ENCODE results near the gene CGB1. TPM values are rescaled to one million over a fixed set of nuclear protein-coding genes. Genes with fewer than 3 reads are reported as not detected.

CGB1 gene
- total and polyA plus RNA-seq, 10 of the 15 experiments (the other 5 are each of a cell fraction or from before 2014, with no cell fraction given), result not detected

DNA sequence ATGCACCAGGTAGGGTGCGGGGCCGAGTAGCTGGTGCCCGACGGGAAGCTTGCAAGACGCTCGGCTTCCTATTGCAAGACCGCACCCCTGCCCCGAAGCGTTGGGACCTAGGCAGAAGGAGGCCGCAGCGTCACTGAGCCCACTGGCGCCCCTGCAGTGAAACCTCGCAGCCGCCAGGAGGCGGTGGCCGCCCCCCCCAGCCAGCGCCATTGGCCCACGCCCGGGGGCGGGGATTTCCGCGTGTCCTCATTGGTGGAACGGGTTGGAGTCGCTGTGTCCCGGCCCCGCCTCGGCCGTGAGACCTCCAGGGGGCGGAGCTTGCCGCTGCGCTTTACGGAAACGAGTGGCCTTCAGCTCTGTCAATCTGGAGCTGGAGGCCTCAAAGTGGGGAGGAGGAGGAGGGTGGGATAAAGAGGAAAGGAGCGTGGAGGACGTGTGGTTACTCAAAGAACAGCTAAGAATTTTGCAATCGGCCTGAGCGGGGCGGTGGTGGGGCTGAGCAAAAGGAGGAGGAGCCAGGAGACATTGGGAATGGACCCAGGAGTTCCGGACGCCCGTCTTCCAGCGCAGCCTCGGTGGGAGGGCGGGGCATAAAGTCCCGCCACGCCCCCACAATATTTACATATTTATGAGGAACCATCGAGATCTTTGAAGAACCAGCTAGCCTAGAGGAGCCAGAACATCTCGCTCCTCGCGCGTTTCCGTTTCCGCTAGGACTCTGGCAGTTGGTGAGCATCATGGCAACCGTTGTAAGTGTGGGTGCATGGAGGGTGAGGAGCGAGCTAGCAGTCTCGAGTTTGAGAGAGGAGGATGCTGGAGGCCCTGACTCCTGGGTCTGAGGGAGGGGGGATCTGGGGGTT, 43.3 kb downstream of the CGB1 start, which contains the start of the genes GYS1 and RUVBL2 (continued):
- TF ChIP-seq, protein P1, sequence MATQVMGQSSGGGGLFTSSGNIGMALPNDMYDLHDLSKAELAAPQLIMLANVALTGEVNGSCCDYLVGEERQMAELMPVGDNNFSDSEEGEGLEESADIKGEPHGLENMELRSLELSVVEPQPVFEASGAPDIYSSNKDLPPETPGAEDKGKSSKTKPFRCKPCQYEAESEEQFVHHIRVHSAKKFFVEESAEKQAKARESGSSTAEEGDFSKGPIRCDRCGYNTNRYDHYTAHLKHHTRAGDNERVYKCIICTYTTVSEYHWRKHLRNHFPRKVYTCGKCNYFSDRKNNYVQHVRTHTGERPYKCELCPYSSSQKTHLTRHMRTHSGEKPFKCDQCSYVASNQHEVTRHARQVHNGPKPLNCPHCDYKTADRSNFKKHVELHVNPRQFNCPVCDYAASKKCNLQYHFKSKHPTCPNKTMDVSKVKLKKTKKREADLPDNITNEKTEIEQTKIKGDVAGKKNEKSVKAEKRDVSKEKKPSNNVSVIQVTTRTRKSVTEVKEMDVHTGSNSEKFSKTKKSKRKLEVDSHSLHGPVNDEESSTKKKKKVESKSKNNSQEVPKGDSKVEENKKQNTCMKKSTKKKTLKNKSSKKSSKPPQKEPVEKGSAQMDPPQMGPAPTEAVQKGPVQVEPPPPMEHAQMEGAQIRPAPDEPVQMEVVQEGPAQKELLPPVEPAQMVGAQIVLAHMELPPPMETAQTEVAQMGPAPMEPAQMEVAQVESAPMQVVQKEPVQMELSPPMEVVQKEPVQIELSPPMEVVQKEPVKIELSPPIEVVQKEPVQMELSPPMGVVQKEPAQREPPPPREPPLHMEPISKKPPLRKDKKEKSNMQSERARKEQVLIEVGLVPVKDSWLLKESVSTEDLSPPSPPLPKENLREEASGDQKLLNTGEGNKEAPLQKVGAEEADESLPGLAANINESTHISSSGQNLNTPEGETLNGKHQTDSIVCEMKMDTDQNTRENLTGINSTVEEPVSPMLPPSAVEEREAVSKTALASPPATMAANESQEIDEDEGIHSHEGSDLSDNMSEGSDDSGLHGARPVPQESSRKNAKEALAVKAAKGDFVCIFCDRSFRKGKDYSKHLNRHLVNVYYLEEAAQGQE (IDR thresholded peaks at IDR 0.05; ENCODE audit: low read depth, low read length), result no peak
- no peak for TF ChIP-seq MYC (IDR thresholded peaks at IDR 0.05; ENCODE audit: insufficient read depth, insufficient read length, insufficient replicate concordance, low read length, severe bottlenecking)
- TF ChIP-seq FOXK2 (IDR thresholded peaks at IDR 0.05), result peak; percentile 80
- no peak for TF ChIP-seq ZNF384 (IDR thresholded peaks at IDR 0.05; ENCODE audit: borderline replicate concordance, low read depth, low read length)

- RAD21 ChIA-PET (ENCODE audit: unreplicated experiment), result interaction anchor here (0.5 to 2.4 kb wide), 27 partner anchors 14 to 919 kb away, joined by 3 to 17 read pairs (median 5); partner anchors contain the start of genes BCAT2, CA11, CGB2 and DBP
- peak overlapping the region; percentile 86 for H2AFZ ChIP-seq (ENCODE audit: control insufficient read depth, low read depth, low read length)
- peak overlapping the region; percentile 91 for H3K9ac ChIP-seq (ENCODE audit: control insufficient read depth, insufficient read depth, low read length)
- 3% methylated on average over 20 of the region's 20 CpGs for WGBS (ENCODE audit: insufficient coverage, insufficient replicate concordance, low lambda C conversion rate, missing lambda C conversion rate)
- no TSS peak for BruUV-seq (replicated peaks)
- SMC1A ChIA-PET (ENCODE audit: uncharacterized antibody, unreplicated experiment), result interaction anchor here (0.5 to 1.9 kb wide), 14 partner anchors 9 to 1786 kb away, joined by 3 to 11 read pairs (median 4); partner anchors contain the start of genes CA11 and FTL
- no peaks in the 10 kb centered on the region for H4K20me1 ChIP-seq (ENCODE audit: control insufficient read depth, insufficient read depth)
- H3K9me3 ChIP-seq (replicated peaks; ENCODE audit: control insufficient read depth, insufficient read depth, low read length), result no peaks in the 10 kb centered on the region
- DNase-seq (ENCODE audit: low read depth, low spot score), result no peak
- POLR2A ChIA-PET, result interaction anchor here (0.5 to 3.6 kb wide), 28 partner anchors 8 to 619 kb away, joined by 3 to 41 read pairs (median 4); partner anchors contain the start of genes ALDH16A1, BAX, CD37 and FTL
- H3K27me3 ChIP-seq (replicated peaks in 1 of 2; ENCODE audit: control insufficient read depth in 2 of 2, insufficient read depth in 2 of 2, low read length in 1 of 2), result no peaks in the 10 kb centered on the region
- peak overlapping the region; percentile 93 for H3K4me3 ChIP-seq
- peak; percentile 86 for FAIRE-seq
- peaks cover 51% of the 10 kb centered on the region for H3K79me2 ChIP-seq (ENCODE audit: control insufficient read depth, insufficient read depth, low read length)
- intact Hi-C loops (cut with micrococcal nuclease; ENCODE audit: unreplicated experiment) (no loop called here), in situ Hi-C loops (cut with MboI) (no loop called here)
- H3K4me2 ChIP-seq (ENCODE audit: control insufficient read depth, insufficient read depth), result peak overlapping the region; percentile 80
- peaks cover 0 to 7% of the 10 kb centered on the region in 2 experiments; a peak in 3 of 4 replicates for H3K36me3 ChIP-seq (ENCODE audit: control insufficient read depth in 2 of 2, insufficient read depth in 2 of 2, low read length in 1 of 2)
- ATAC-seq, result peak; percentile 23
- CTCF ChIA-PET, result interaction anchor here (0.6 to 4.0 kb wide), 35 partner anchors 9 to 788 kb away, joined by 3 to 55 read pairs (median 5); partner anchors contain the start of genes CA11, CGB2, HSD17B14 and LHB
- peaks cover 3% of the 10 kb centered on the region for H3K4me1 ChIP-seq (ENCODE audit: control insufficient read depth, insufficient read depth, low read length)
- H3K27ac ChIP-seq (ENCODE audit: control insufficient read depth, insufficient read depth), result peak overlapping the region; percentile 86
- TF ChIP-seq SIN3A (IDR thresholded peaks at IDR 0.05; ENCODE audit: low read depth, low read length) (no peak), HDAC2 (IDR thresholded peaks at IDR 0.05) (no peak), RBBP5 (conservative IDR thresholded peaks at IDR 0.05) (no peak), JUND (IDR thresholded peaks at IDR 0.05; ENCODE audit: low read depth, low read length) (no peak), E2F8 (IDR thresholded peaks at IDR 0.05; ENCODE audit: low read depth, partially characterized antibody) (no peak), LARP7 (IDR thresholded peaks at IDR 0.05) (peak; percentile 76; the same call in 1 of the 2 replicates), MYC (IDR thresholded peaks at IDR 0.05; ENCODE audit: insufficient read depth, insufficient read length, insufficient replicate concordance, low read length, severe bottlenecking) (no peak)
- TF ChIP-seq, protein P2, sequence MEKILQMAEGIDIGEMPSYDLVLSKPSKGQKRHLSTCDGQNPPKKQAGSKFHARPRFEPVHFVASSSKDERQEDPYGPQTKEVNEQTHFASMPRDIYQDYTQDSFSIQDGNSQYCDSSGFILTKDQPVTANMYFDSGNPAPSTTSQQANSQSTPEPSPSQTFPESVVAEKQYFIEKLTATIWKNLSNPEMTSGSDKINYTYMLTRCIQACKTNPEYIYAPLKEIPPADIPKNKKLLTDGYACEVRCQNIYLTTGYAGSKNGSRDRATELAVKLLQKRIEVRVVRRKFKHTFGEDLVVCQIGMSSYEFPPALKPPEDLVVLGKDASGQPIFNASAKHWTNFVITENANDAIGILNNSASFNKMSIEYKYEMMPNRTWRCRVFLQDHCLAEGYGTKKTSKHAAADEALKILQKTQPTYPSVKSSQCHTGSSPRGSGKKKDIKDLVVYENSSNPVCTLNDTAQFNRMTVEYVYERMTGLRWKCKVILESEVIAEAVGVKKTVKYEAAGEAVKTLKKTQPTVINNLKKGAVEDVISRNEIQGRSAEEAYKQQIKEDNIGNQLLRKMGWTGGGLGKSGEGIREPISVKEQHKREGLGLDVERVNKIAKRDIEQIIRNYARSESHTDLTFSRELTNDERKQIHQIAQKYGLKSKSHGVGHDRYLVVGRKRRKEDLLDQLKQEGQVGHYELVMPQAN (conservative IDR thresholded peaks at IDR 0.05), result peak; percentile 76; the same call in 1 of the 2 replicates
These were observed 44.0 kb downstream of the CGB1 start for GRCh38 chr19:48992581-48993174.
